Ectodermal cell (in vitro differentiated cells): ENCODE data around the gene NOTCH2.

Experiments
- H3K27ac ChIP-seq: 2 replicates; pipeline ENCODE4 v1.7.0; 2013; ENCODE audit warnings: mild to moderate bottlenecking, low read depth, low read length; ENCODE audit not compliant: insufficient read depth, poor library complexity, severe bottlenecking
- H3K27me3 ChIP-seq: 2 replicates; pipeline ENCODE4 v1.7.0; 2013; ENCODE audit warnings: mild to moderate bottlenecking, low read length; ENCODE audit not compliant: insufficient read depth, control insufficient read depth, poor library complexity, severe bottlenecking
- H3K36me3 ChIP-seq: one replicate; pipeline ENCODE4 v1.7.0; 2013; ENCODE audit warnings: low read length; ENCODE audit not compliant: control insufficient read depth, insufficient read depth
- H3K4me1 ChIP-seq: one replicate; pipeline ENCODE4 v1.7.0; 2013; ENCODE audit warnings: low read length; ENCODE audit not compliant: control insufficient read depth, insufficient read depth
- H3K4me3 ChIP-seq: 2 replicates; pipeline ENCODE4 v1.7.0; 2013; ENCODE audit warnings: low read depth, low read length, control low read depth; ENCODE audit not compliant: insufficient read depth
- H3K9me3 ChIP-seq: 2 replicates; pipeline ENCODE4 v1.7.0; 2013; ENCODE audit warnings: mild to moderate bottlenecking, low read length, moderate library complexity; ENCODE audit not compliant: control insufficient read depth
- WGBS, 2 experiments: methylation state at CpG; one replicate each; pipeline ENCODE4 v1.1.7; 2013; ENCODE audit warnings: missing lambda C conversion rate in 2 of 2; 5-methylcytosine and 5-hydroxymethylcytosine counted together

NOTCH2 gene

GRCh38 chr1:119910618-119911017 lies 158.8 kb downstream of the NOTCH2 start:
- Histone ChIP-seq H3K27me3 (no peaks in the 10 kb centered on the region), H3K27ac (no peak overlapping the region), H3K4me1 (peaks cover 9% of the 10 kb centered on the region), H3K4me3 (no peak overlapping the region), H3K9me3 (no peaks in the 10 kb centered on the region), H3K36me3 (peaks cover 6% of the 10 kb centered on the region)
- WGBS, 2 experiments: 81 to 84% methylated on average over 4 of the region's 4 CpGs

GRCh38 chr1:119909890-119910596 lies 159.4 kb downstream of the NOTCH2 start:
- peaks cover under 1% of the 10 kb centered on the region for H3K36me3 ChIP-seq
- peaks cover 9% of the 10 kb centered on the region for H3K4me1 ChIP-seq
- H3K9me3 ChIP-seq: no peaks in the 10 kb centered on the region
- no peak overlapping the region for H3K27ac ChIP-seq
- H3K27me3 ChIP-seq: no peaks in the 10 kb centered on the region
- no peak overlapping the region for H3K4me3 ChIP-seq
- WGBS, 2 experiments: 64% methylated on average over 9 of the region's 9 CpGs

GRCh38 chr1:119908661-119909060 lies 160.8 kb downstream of the NOTCH2 start:
- Histone ChIP-seq H3K4me1 (peaks cover 9% of the 10 kb centered on the region), H3K9me3 (no peaks in the 10 kb centered on the region), H3K4me3 (no peak overlapping the region), H3K27ac (no peak overlapping the region), H3K27me3 (no peaks in the 10 kb centered on the region), H3K36me3 (no peaks in the 10 kb centered on the region)
- 92 to 97% methylated on average over 3 of the region's 3 CpGs for WGBS, 2 experiments

- H3K36me3 ChIP-seq: no peaks in the 10 kb centered on the region
- WGBS, 2 experiments: 91 to 92% methylated on average over 4 of the region's 4 CpGs
- peaks cover 9% of the 10 kb centered on the region for H3K4me1 ChIP-seq
- no peaks in the 10 kb centered on the region for H3K27me3 ChIP-seq
- H3K9me3 ChIP-seq: no peaks in the 10 kb centered on the region
- no peak overlapping the region for H3K27ac ChIP-seq
- no peak overlapping the region for H3K4me3 ChIP-seq
These were observed 162.4 kb downstream of the NOTCH2 start for GRCh38 chr1:119906927-119907652.

- no peak overlapping the region for H3K27ac ChIP-seq
- no peaks in the 10 kb centered on the region for H3K36me3 ChIP-seq
- H3K27me3 ChIP-seq: no peaks in the 10 kb centered on the region
- H3K4me1 ChIP-seq: no peaks in the 10 kb centered on the region
- no peak overlapping the region for H3K4me3 ChIP-seq
- no peaks in the 10 kb centered on the region for H3K9me3 ChIP-seq
These were observed 166.0 kb downstream of the NOTCH2 start for GRCh38 chr1:119903443-119903835.

- H3K4me3 ChIP-seq: no peak overlapping the region
- H3K27me3 ChIP-seq: no peaks in the 10 kb centered on the region
- no peaks in the 10 kb centered on the region for H3K4me1 ChIP-seq
- no peaks in the 10 kb centered on the region for H3K36me3 ChIP-seq
- 96 to 97% methylated on average over 4 of the region's 4 CpGs for WGBS, 2 experiments
- H3K9me3 ChIP-seq: no peaks in the 10 kb centered on the region
- no peak overlapping the region for H3K27ac ChIP-seq
These were observed 166.6 kb downstream of the NOTCH2 start for GRCh38 chr1:119902775-119903442.

GRCh38 chr1:119898981-119899720 lies 170.3 kb downstream of the NOTCH2 start:
- Histone ChIP-seq H3K9me3 (no peaks in the 10 kb centered on the region), H3K27ac (no peak overlapping the region), H3K4me1 (no peaks in the 10 kb centered on the region), H3K27me3 (no peaks in the 10 kb centered on the region), H3K36me3 (no peaks in the 10 kb centered on the region), H3K4me3 (no peak overlapping the region)
- 100% methylated on average over 1 of the region's 3 CpGs; no CpG with 5 or more reads in 1 of the 2 experiments for WGBS, 2 experiments

GRCh38 chr1:119898530-119898929 lies 170.9 kb downstream of the NOTCH2 start:
- 72 to 77% methylated on average over 2 of the region's 2 CpGs for WGBS, 2 experiments
- Histone ChIP-seq H3K36me3 (no peaks in the 10 kb centered on the region), H3K4me1 (no peaks in the 10 kb centered on the region), H3K27ac (no peak overlapping the region), H3K27me3 (no peaks in the 10 kb centered on the region), H3K4me3 (no peak overlapping the region), H3K9me3 (no peaks in the 10 kb centered on the region)

- Histone ChIP-seq H3K4me3 (no peak within 1 kb of the TSS), H3K27ac (no peak within 1 kb of the TSS), H3K36me3 (no peaks in the 10 kb centered on the region), H3K9me3 (no peaks in the 10 kb centered on the region), H3K27me3 (no peaks in the 10 kb centered on the region), H3K4me1 (no peaks in the 10 kb centered on the region)
- WGBS, 2 experiments: 95% methylated on average over 24 of the region's 24 CpGs
These were observed 173.2 kb downstream of the NOTCH2 start, which contains the start of gene ADAM30 for GRCh38 chr1:119896303-119896702. Gene ADAM30 (minus strand): TSS chr1:119896515. CDS start chr1:119896336, 179 bp downstream.

- no peaks in the 10 kb centered on the region for H3K9me3 ChIP-seq
- WGBS, 2 experiments: 75 to 90% methylated on average over 4 of the region's 4 CpGs
- no peaks in the 10 kb centered on the region for H3K27me3 ChIP-seq
- no peaks in the 10 kb centered on the region for H3K36me3 ChIP-seq
- no peak overlapping the region for H3K4me3 ChIP-seq
- no peak overlapping the region for H3K27ac ChIP-seq
- no peaks in the 10 kb centered on the region for H3K4me1 ChIP-seq
These were observed 174.4 kb downstream of the NOTCH2 start for GRCh38 chr1:119895102-119895501.
